Measurements from ENCODE around the gene SIRPB2.

SIRPB2 gene

DNA sequence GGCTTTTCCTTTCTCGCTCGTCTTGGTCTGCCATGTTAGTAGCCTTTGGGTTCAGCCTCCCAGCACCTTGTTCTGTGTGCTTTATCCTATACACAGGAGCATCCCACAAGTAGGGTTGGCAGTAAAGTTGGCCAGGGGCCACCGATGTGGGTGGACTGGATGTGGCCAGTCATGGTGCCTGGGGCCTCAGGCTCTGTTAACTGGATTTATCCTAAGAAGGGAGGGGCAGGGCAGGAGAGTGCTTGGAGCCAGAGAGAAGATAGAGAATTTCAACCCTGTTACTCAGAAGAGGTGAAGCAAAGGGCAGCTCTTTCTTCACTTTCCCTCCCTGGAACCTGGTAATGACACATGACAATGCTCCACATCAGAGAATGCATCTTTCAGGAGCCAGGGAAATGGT is 14.1 kb upstream of the SIRPB2 start:
- TF ChIP-seq TAF1 (IDR thresholded peaks at IDR 0.05; ENCODE audit: borderline replicate concordance, insufficient read depth, low read length) = no peak
- no peak for TF ChIP-seq FOXP2 (optimal IDR thresholded peaks at IDR 0.05; ENCODE audit: borderline replicate concordance, extremely low read depth, extremely low read length, insufficient read depth)
- TF ChIP-seq, protein P1, sequence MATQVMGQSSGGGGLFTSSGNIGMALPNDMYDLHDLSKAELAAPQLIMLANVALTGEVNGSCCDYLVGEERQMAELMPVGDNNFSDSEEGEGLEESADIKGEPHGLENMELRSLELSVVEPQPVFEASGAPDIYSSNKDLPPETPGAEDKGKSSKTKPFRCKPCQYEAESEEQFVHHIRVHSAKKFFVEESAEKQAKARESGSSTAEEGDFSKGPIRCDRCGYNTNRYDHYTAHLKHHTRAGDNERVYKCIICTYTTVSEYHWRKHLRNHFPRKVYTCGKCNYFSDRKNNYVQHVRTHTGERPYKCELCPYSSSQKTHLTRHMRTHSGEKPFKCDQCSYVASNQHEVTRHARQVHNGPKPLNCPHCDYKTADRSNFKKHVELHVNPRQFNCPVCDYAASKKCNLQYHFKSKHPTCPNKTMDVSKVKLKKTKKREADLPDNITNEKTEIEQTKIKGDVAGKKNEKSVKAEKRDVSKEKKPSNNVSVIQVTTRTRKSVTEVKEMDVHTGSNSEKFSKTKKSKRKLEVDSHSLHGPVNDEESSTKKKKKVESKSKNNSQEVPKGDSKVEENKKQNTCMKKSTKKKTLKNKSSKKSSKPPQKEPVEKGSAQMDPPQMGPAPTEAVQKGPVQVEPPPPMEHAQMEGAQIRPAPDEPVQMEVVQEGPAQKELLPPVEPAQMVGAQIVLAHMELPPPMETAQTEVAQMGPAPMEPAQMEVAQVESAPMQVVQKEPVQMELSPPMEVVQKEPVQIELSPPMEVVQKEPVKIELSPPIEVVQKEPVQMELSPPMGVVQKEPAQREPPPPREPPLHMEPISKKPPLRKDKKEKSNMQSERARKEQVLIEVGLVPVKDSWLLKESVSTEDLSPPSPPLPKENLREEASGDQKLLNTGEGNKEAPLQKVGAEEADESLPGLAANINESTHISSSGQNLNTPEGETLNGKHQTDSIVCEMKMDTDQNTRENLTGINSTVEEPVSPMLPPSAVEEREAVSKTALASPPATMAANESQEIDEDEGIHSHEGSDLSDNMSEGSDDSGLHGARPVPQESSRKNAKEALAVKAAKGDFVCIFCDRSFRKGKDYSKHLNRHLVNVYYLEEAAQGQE (IDR thresholded peaks at IDR 0.05; ENCODE audit: insufficient read depth in 1 of 2, low read depth in 2 of 2, low read length in 2 of 2) = no peak
- no peak for TF ChIP-seq SIN3A (IDR thresholded peaks at IDR 0.05; ENCODE audit: borderline replicate concordance, insufficient read depth, low read length)
- no peak for TF ChIP-seq POLR2AphosphoS5 (IDR thresholded peaks at IDR 0.05; ENCODE audit: low read depth, low read length)

DNA sequence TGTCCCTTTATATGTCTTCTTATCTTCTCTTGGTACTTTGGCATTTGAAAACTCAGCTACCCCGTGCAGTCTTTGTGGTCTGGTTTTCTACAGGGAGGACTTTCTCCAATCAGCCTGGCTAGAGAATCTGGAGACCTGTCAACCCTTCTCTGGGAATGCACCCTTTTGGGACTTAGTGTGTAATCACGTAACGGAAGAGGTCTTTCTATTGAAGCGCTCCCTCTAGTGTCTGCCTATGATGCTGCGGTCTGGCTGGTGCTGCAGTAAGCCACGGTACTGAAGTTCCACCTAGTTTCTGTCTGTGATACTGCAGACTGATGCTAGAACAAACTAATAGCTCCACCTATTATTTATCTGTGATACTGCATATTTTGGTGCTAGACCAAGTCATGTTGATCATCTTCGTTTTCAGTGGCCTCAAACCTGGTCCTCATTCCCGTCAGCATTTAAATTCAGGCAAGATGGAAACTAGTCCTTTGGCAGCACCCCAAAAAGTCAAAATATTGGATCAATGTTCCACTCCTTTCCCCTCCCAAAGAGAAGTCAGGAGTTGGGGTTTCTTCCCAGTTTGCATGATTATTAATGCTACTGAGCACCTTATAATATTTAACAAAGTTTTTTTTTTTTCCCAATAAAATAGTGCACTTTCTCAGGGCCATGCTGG is 12.5 kb upstream of the SIRPB2 start:
- TF ChIP-seq FOXP2 (optimal IDR thresholded peaks at IDR 0.05; ENCODE audit: borderline replicate concordance, extremely low read depth, extremely low read length, insufficient read depth) = no peak
- TF ChIP-seq, protein P1 (IDR thresholded peaks at IDR 0.05; ENCODE audit: insufficient read depth in 1 of 2, low read depth in 2 of 2, low read length in 2 of 2) = 0 out of 4 replicates have a peak, but pooled peaks of 1 of the 2 experiments have one; percentile 7

DNA sequence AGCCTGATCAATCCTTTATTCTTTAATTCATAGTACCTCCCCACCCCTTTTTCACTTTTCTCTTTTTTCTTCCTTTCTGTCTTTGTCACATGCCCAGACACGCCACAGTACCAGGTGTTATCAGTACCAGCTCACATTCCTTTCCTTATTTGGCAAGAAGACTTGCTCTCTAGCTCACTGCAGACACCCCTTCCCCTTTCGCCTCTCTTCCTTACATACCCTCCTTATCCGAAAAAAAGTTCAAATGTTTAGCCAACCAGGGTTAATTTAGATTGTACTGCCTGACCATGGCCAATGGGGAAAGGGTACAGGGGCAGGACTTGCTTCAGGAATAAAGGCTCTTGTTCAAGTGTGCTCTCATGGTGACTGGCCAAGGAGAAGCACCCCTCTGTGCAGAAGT is 9.3 kb upstream of the SIRPB2 start:
- no peak for TF ChIP-seq FOXP2 (optimal IDR thresholded peaks at IDR 0.05; ENCODE audit: borderline replicate concordance, extremely low read depth, extremely low read length, insufficient read depth)
- TF ChIP-seq TAF1 (IDR thresholded peaks at IDR 0.05; ENCODE audit: borderline replicate concordance, insufficient read depth, low read length) = no peak
- no peak for TF ChIP-seq SIN3A (IDR thresholded peaks at IDR 0.05; ENCODE audit: borderline replicate concordance, insufficient read depth, low read length)
- no peak for TF ChIP-seq POLR2AphosphoS5 (IDR thresholded peaks at IDR 0.05; ENCODE audit: low read depth, low read length)
- TF ChIP-seq, protein P1 (IDR thresholded peaks at IDR 0.05; ENCODE audit: insufficient read depth in 1 of 2, low read depth in 2 of 2, low read length in 2 of 2) = no peak

DNA sequence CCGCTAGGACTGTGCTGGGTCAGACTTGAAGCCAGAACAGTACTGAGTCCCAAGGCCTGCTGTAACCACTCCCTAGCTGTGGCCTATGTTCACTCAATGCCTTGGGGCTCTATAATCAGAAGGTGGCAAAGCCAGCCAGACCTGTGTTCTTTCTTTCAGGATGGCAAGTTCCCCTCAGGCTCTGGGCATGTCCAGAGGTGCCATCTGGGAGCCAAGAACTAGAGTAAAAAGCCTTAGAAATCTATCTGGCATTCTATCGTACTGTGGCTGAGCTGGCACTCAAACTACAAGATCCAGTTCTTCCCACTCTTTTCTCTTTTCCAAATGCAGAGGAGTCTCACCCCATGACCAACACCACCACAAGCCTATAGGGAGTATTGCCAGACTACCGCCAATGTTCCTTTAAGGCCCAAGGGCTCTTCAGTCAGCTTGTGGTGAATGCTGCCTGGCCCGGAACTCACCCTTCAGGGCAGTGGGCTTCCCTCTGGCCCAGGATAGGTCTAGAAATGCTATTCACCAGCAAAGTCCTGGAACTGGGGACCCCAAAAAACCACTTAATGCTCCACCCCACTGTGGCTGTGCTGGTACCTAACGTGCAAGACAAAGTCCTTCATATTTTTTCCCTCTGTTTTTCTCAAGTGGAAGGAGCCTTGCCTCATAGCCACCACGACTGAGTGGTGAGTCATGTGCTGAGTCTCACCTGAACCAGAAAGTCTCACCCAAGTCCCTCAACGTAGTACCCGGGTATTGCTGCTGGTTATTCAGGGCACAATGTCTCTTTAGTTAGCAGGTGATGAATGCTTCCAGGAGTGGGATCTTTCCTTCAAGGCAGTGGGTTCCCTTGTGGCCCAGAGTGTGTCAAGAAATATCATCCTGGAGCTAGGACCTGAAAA is 8.6 kb upstream of the SIRPB2 start:
- no peak for TF ChIP-seq SIN3A (IDR thresholded peaks at IDR 0.05; ENCODE audit: borderline replicate concordance, insufficient read depth, low read length)

DNA sequence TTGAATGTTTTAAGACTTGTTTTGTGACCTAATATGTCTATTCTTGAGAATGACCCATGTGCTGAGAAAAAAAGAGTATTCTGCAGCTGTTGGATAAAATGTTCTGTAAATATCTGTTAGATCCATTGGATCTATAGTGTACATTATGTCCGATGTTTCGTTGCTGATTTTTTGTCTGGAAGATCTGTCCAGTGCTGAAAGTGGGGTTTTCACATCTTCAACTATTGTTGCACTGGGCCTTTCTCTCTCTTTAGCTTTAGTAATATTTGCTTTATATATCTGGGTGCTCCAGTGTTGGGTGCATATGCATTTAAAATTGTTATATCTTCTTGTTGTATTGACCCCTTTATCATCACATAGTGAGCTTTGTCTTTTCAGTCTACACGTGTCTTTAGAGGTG is 5.7 kb upstream of the SIRPB2 start:
- no peak for TF ChIP-seq TAF1 (IDR thresholded peaks at IDR 0.05; ENCODE audit: borderline replicate concordance, insufficient read depth, low read length)
- TF ChIP-seq, protein P1 (IDR thresholded peaks at IDR 0.05; ENCODE audit: insufficient read depth in 1 of 2, low read depth in 2 of 2, low read length in 2 of 2) = peak in 1 of 2 experiments; percentile 83; a peak in 2 of 4 replicates
- TF ChIP-seq POLR2AphosphoS5 (IDR thresholded peaks at IDR 0.05; ENCODE audit: low read depth, low read length) = no peak

All from PFSK-1 (cell line).